AML-193 (cell line): Measurements from ENCODE around the gene UBE2E3.
A peak's percentile ranks its signal among the peaks of the same experiment; 100 is the strongest.
"Not testable (repeated sequence)": the region's sequence is repeated elsewhere in the genome, so short reads cannot be mapped to it uniquely, and the experiment has no call there.

Experiments
- DNase-seq, 2 experiments: peaks; one replicate each; lab custom pipeline; 2025; lab: John Stamatoyannopoulos, UW

The UBE2E3 gene

GRCh38 chr2:181036445-181036844, 56.0 kb downstream of the UBE2E3 start:
- DNase-seq: no peak

- DNase-seq: no peak
Observed at GRCh38 chr2:181036848-181037603, 56.6 kb downstream of the UBE2E3 start.

DNA sequence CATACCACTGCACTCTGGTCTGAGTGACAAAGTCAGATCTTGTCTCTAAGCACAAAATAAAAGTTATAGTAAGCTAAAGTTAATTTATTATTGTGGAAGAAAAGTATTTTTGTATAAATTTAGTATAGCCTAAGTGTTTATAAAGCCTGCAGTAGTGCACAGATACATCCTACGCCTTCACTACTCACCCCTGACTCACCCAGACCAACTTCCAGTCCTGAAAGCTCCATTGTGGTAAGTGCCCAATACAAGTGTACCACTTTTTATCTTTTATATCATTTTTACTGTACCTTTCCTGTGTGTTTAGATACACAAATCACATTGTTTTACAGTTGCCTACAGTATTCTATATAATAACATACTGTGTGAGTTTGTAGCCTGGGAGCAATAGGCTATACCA, 57.5 kb downstream of the UBE2E3 start:
- no peak for DNase-seq

DNA sequence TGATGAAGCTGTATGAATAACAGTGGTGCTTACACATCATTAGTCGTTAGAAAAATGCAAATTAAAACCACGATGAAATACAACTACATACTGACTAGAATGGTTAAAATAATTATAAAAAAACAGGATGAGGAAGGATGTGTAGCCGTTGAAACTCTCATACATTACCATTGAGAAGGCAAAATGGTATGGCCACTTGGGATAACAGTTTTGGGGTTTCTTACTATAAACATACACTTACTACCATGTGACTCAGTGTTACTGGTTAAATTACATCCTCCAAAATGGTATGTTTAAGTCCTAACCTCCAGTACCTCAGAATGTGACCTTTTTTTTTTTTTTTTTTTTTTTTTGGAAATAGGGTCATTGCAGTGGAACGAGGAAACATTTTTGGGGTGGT, 58.4 kb downstream of the UBE2E3 start:
- no peak for DNase-seq

- not testable (repeated sequence) for DNase-seq
Observed at GRCh38 chr2:181040839-181041238, 60.4 kb downstream of the UBE2E3 start.

DNA sequence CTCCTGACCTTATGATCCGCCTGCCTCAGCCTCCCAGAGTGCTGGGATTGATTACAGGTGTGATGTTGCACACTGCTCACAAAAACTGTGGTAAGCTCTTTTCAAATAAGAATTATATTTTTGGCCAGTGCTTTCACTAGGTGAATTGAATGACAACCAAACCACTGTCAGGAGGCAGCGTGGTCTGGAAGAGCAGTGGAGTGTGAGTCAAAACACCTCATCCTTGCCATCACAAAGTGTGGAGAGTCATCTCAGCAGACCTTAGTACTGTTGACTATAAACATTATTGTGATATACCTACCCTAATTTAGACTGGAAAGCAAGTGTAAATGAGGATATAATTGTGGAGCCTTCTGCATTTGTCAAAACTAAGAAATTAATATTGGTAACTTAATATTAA, 61.3 kb downstream of the UBE2E3 start:
- DNase-seq: no peak

GRCh38 chr2:181042706-181043105, 62.3 kb downstream of the UBE2E3 start:
- no peak for DNase-seq

GRCh38 chr2:181046833-181047232, 66.4 kb downstream of the UBE2E3 start:
- DNase-seq: no peak

GRCh38 chr2:181047829-181048228, 67.4 kb downstream of the UBE2E3 start:
- DNase-seq: no peak

DNA sequence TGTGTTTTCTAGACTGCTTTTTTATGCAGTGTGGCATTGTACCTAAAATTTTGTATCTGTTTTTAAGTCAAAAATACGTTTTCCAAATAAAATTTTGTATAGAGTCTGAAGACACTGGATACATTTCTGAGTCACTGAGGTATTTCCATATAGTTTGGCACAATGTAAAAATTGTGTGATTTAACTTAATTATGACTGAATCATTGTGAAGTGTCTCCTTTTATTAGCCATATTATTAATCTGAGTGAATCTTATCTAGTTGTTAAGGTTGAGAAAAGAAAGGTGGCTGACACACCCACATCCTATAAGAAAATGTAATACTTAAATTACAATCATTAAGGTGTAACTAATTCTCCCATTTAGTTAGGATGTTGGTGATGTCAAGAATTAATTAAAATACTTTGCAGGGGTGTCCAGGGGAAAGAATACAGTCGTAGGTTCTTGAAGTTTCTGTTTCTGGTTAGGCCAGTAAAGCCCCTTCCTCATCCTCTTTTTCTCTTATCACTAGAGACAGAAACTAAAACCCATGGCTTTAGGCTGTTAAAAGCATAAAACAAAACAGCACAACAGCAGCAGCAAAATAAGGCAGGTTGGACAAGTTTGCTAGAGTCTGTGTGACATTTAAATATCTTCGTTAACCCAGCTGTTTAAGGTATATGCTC, 71.6 kb downstream of the UBE2E3 start:
- DNase-seq: no peak

- DNase-seq: no peak
Observed at GRCh38 chr2:181052523-181052891, 72.1 kb downstream of the UBE2E3 start.

GRCh38 chr2:181054256-181054655, 73.9 kb downstream of the UBE2E3 start:
- no peak for DNase-seq

DNA sequence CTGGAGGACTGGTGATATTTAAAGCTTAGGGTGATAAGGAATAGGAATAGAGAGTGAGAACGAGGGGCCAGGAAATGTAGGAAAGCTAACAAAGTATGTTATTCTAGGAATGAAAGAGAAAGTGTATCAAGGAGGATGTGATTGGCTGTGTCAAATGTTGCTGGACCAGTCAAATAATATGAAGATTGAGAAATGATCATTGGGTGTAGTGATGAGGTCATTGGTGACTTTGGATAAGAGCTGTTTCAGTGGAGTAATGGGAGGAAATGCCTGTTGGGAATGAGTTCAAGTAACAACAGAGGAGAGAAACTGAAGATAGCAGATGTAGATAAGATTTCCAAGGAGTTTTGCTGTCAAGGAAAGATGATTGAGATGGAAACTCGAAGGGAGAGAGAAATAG, 74.4 kb downstream of the UBE2E3 start:
- DNase-seq: no peak

DNA sequence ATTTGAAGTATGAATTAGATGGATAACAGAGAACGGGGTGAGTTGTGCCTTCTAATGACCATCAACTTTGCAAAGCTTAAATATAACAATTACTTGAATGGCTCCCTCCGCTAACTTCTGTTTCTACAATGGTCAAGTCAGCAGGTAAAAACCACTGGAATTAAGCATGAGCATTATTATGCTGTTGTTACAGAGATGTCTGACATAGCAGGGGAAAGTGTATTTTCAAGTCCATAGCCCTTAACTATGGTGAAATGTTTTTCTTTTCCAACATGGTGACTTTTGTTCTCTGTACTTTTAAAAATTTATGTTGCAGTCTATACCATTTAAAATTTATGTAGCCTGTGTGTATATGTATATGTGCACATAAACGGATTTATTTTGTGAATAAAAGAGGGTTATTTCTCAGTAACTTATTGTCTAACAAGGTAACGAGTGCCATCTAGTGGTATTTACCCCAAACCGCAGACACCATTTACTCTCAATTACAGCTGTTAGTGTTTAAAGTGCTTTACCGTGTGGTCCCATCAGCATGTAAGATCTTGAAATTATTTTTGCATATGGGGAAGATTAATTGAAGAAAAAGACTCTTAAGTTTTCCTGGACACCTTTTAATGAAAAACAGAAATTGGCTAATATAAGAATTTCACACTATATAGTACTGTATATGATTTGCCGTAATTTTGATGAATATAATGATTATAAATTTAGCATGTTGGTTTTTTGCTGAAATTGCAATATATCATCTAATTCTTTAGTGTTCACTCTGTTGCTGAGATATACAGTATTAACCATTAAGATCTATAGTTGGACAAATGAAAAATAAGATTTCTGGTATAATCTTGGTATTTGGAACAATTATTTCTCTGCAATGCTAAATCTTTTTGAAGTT, 78.2 kb downstream of the UBE2E3 start:
- peak; percentile 47 to 51 for DNase-seq

DNA sequence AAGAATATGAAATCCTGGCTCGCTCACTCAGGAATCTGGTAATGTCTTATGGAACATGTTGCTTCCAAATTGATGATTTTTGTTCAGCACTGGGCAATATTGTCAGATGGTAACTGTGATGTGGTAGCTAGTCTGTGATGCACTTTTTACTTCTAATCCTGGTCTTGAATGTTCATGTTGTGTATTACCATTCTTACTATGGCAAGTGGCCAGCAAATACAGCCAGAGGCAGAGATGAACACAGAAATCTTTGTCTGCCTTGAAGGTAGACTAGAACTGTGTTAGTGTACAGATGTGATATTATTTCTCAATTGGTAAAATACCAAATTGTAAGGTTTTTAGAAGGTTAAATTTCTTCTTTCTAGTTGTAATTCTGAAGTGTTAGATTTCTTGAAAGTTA, 83.3 kb downstream of the UBE2E3 start:
- DNase-seq: no peak

- DNase-seq: no peak
Observed at GRCh38 chr2:181065458-181065857, 85.1 kb downstream of the UBE2E3 start.

- no peak for DNase-seq
Observed at GRCh38 chr2:181066333-181066732, 85.9 kb downstream of the UBE2E3 start.

DNA sequence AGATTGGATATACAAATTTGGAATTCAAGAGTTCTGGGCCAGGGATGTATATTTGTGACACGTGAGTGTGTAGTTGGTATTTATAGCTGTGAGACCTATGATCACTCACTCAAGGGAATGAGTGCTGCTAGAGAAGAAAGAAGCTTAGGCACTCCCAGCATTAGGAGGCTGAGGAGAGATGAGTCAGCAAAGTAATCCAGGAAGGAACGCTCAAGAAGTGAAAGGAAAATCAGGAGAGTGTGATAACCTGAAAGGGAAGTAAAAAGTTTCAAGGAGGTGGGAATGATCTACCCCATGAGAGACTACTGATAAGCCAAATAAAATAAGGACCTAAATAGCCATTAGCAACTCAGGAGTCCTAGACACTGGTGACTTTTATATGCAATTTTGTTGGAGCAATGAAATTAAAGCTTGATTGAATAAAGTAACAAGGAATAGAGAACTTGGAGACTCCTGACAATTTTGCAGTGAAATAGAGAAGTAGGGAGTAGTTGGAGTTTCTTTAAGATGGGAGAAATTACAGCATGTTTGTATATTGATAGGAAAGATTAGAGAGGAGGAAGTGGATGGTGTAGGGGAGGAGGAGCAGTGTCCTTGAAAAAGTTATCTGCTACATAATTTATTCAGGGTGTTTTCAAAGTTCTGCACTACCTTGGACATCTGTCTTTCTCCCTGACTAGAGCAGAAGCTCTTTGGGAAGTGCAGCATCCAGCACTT, 89.9 kb downstream of the UBE2E3 start:
- DNase-seq: no peak

DNA sequence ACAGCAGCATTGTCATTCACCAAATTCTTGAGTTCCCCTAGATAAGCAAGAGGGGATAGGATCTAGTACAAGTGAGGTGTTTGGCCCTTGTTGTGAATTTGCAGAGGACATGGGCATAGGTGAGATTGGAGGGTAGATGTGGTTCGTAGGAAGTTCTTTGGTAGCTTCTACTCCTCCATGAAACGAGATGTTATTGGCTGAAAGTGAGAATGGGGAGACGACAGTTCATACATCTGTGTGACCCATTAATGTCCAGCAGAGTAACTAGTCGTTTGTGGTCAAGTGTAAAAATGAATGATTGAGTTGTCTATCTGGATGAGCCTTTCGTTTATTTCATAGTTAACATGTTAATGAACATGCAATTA, 90.4 kb downstream of the UBE2E3 start:
- no peak for DNase-seq

DNA sequence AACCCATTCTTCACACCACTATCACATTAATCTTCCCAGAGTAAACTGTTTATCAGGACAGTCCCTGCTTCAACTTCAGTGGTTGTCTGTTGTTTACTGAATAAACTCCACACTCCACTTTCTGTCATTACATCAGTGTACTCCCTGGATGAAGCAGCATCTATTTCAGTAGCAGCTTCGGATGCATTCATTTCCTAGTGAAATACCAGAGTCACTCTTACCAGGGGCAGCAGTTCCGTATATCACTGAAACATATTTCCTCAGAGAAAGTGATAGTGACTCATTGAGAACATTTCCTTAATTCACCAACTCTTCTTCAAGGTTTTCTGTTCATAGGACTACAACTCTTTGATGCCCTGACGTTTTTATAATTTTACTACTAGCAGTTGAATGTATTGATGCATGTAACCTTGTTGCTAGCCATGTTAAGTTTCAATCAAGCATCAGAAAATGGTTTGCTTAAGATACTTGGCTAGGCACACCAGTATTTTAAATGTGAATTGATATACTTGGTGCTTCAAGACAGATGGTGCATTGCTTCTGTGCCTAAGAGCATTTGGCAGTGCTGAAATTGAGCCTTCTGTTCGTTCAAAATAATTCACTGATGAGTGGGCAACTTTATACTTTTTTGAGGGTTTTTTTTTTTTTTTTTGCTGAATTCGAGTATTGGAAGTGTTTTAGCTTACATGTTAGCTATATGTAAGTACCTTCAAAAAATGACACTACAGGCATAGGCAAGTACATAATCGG, 92.3 kb downstream of the UBE2E3 start:
- DNase-seq: peak; percentile 28 to 46

DNA sequence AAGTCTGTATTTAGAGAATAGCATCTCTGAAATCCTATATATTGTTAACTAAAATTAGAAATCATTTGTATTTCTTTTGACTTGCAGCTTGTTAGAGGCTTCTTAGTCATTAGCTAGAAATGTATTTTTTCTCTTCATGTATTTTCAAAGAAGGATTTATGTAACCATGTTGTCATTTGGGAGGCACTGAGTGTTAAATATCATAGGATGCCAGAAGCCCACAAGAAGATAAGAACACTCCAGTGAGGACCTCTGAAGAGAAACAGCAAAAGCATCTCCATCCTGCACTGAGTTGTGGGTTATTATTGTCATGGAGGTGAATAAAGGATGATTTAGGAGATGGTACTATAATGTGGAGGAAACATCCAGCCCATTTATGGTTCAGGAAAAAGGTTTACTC, 93.5 kb downstream of the UBE2E3 start:
- no peak for DNase-seq
